Upper lobe of left lung (tissue), 6 donors: ENCODE results near the gene HOXC13. TPM values are rescaled to one million over a fixed set of nuclear protein-coding genes. Genes with fewer than 3 reads are reported as not detected.

ENCODE experiments used
- ATAC-seq, 2 donors: fragments of 200-7000 bp; cut with Tn5 transposase; one replicate each; pipeline ENCODE4 v1.9.1; 2022; ENCODE audit warnings: mild to moderate bottlenecking in 2 of 2, moderate library complexity in 2 of 2; ENCODE audit not compliant: low FRiP score in 2 of 2
- DNase-seq, 2 donors: peaks; one replicate each; pipeline ENCODE4 v3.0.0-alpha.2; 2019 to 2020
- H3K27ac ChIP-seq, 4 donors: fragments of 200-600 bp; sonication (generic); one replicate each; pipeline ENCODE4 v1.5.1; 2016 to 2019
- H3K27me3 ChIP-seq, 4 donors: fragments of 200-600 bp; sonication (generic); one replicate each; pipeline ENCODE4 v1.5.1; 2017 to 2019
- H3K36me3 ChIP-seq, 4 donors: fragments of 200-600 bp; sonication (generic); one replicate each; pipeline ENCODE4 v1.5.1; 2016 to 2019
- H3K4me1 ChIP-seq, 4 donors: fragments of 200-600 bp; sonication (generic); one replicate each; pipeline ENCODE4 v1.5.1; 2018 to 2019
- H3K4me3 ChIP-seq, 4 donors: fragments of 200-600 bp; sonication (generic); one replicate each; pipeline ENCODE4 v1.5.1; 2017 to 2019; ENCODE audit warnings: mild to moderate bottlenecking in 2 of 4, moderate library complexity in 1 of 4
- H3K9me3 ChIP-seq, 4 donors: fragments of 200-600 bp; sonication (generic); one replicate each; pipeline ENCODE4 v1.5.1; 2018 to 2019
- CTCF ChIP-seq, 6 experiments: fragments of 450-650 bp in 4 of 6; fragments of 200-600 bp in 2 of 6; sonication (generic) in 2 of 6; IDR thresholded peaks; one replicate each; pipeline ENCODE4 v1.5.1; 2016 to 2019; ENCODE audit warnings: antibody characterized with exemption in 6 of 6
- EP300 ChIP-seq, 4 donors: sonication (generic); formaldehyde crosslinking; IDR thresholded peaks; one replicate each; pipeline ENCODE4 v1.5.1; 2017; ENCODE audit warnings: antibody characterized with exemption in 4 of 4, control low read depth in 2 of 4
- POLR2A ChIP-seq, 4 donors: fragments of 450-650 bp; IDR thresholded peaks; one replicate each; pipeline ENCODE4 v1.5.1; 2016 to 2017; ENCODE audit warnings: antibody characterized with exemption in 4 of 4, mild to moderate bottlenecking in 2 of 4
- POLR2AphosphoS5 ChIP-seq, 2 donors: sonication (generic); formaldehyde crosslinking; IDR thresholded peaks; one replicate each; pipeline ENCODE4 v1.5.1; 2017; ENCODE audit warnings: antibody characterized with exemption in 2 of 2
- WGBS, 2 donors: methylation state at CpG; one replicate each; pipeline ENCODE4 v1.1.5; 2017 to 2018; 5-methylcytosine and 5-hydroxymethylcytosine counted together
- total RNA-seq, 6 donors: library from RNA; depleted of rRNA in 4 of 6; stranded (reverse); fragments of >200 nt in 4 of 6; gene quantifications; one replicate each; pipeline versions ENCODE4 v1.1.0 to v1.2.1, GENCODE V29; 2016 to 2021
- donor health status: DM: no; HTN: no; CAD: no; lungs with moderate emphysema.
- donor health status: DM: no; HTN: yes; CAD: no; lungs with severe emphysema.

Gene HOXC13
- total RNA-seq, 6 donors from 2014 or later = not detected

- ATAC-seq (no peak), DNase-seq (no peak)
- WGBS, 2 donors = 31 to 34% methylated on average over 9 of the region's 9 CpGs
- Histone ChIP-seq H3K27ac (no peak overlapping the region), H3K27me3 (peaks cover 9 to 90% (median 56%) of the 10 kb centered on the region in 4 donors), H3K9me3 (no peaks in the 10 kb centered on the region), H3K4me3 (no peak overlapping the region), H3K4me1 (peaks cover 22 to 28% (median 25%) of the 10 kb centered on the region in 4 donors), H3K36me3 (no peaks in the 10 kb centered on the region)
- TF ChIP-seq EP300 (IDR thresholded peaks at IDR 0.05) (no peak), CTCF (IDR thresholded peaks at IDR 0.05) (no peak), POLR2AphosphoS5 (IDR thresholded peaks at IDR 0.05) (no peak), POLR2A (IDR thresholded peaks at IDR 0.05) (no peak)
These were observed 33.6 kb downstream of the HOXC13 start for GRCh38 chr12:53972152-53972702.

- no peak for DNase-seq
- Histone ChIP-seq H3K4me1 (peaks cover 22 to 28% (median 25%) of the 10 kb centered on the region in 4 donors), H3K9me3 (no peaks in the 10 kb centered on the region), H3K36me3 (no peaks in the 10 kb centered on the region), H3K4me3 (peak within 1 kb of the TSS in 2 of 4 donors; percentile 16 to 25), H3K27me3 (peaks cover 9 to 90% (median 55%) of the 10 kb centered on the region in 4 donors), H3K27ac (no peak within 1 kb of the TSS)
- ATAC-seq = no peak
- TF ChIP-seq POLR2A (IDR thresholded peaks at IDR 0.05) = no peak
- TF ChIP-seq EP300 (IDR thresholded peaks at IDR 0.05) = no peak
- no peak for TF ChIP-seq POLR2AphosphoS5 (IDR thresholded peaks at IDR 0.05)
- TF ChIP-seq CTCF (IDR thresholded peaks at IDR 0.05) = no peak
- WGBS, 2 donors = 8 to 9% methylated on average over 21 of the region's 21 CpGs
These were observed 34.1 kb downstream of the HOXC13 start, which contains the start of gene HOXC11 for GRCh38 chr12:53972722-53973235. Gene HOXC11 (plus strand): TSS chr12:53973126. CDS start chr12:53973242, 116 bp downstream.

- no peak for TF ChIP-seq POLR2A (IDR thresholded peaks at IDR 0.05)
- no peak for TF ChIP-seq CTCF (IDR thresholded peaks at IDR 0.05)
- TF ChIP-seq POLR2AphosphoS5 (IDR thresholded peaks at IDR 0.05) = no peak
- TF ChIP-seq EP300 (IDR thresholded peaks at IDR 0.05) = no peak
- no peaks in the 10 kb centered on the region for H3K9me3 ChIP-seq
- H3K4me3 ChIP-seq = peak overlapping the region in 2 of 4 donors; percentile 16 to 25
- no peak overlapping the region for H3K27ac ChIP-seq
- H3K36me3 ChIP-seq = no peaks in the 10 kb centered on the region
- H3K4me1 ChIP-seq = peaks cover 22 to 28% (median 25%) of the 10 kb centered on the region in 4 donors
- WGBS, 2 donors = 8 to 10% methylated on average over 33 to 63 of the region's 71 CpGs
- DNase-seq = peak in 1 of 2 donors; percentile 80
- peaks cover 9 to 92% (median 52%) of the 10 kb centered on the region in 4 donors for H3K27me3 ChIP-seq
- peak in 1 of 2 donors; percentile 23 for ATAC-seq
These were observed 34.8 kb downstream of the HOXC13 start for GRCh38 chr12:53973236-53974042.

- Histone ChIP-seq H3K27me3 (peaks cover 9 to 94% (median 52%) of the 10 kb centered on the region in 4 donors), H3K4me3 (peak within 1 kb of the TSS in 3 of 4 donors; percentile 14 to 25 (median 16)), H3K9me3 (no peaks in the 10 kb centered on the region), H3K4me1 (peaks cover 22 to 28% (median 25%) of the 10 kb centered on the region in 4 donors), H3K27ac (no peak within 1 kb of the TSS), H3K36me3 (no peaks in the 10 kb centered on the region)
- peak in 1 of 2 donors; percentile 82 for DNase-seq
- peak in 1 of 2 donors; percentile 53 for ATAC-seq
- TF ChIP-seq CTCF (IDR thresholded peaks at IDR 0.05) (no peak), POLR2A (IDR thresholded peaks at IDR 0.05) (no peak), EP300 (IDR thresholded peaks at IDR 0.05) (no peak), POLR2AphosphoS5 (IDR thresholded peaks at IDR 0.05) (no peak)
- WGBS, 2 donors = 3 to 4% methylated on average over 28 to 63 of the region's 63 CpGs
These were observed 35.7 kb downstream of the HOXC13 start, which contains the start of gene HOTAIR for GRCh38 chr12:53974084-53975063. Gene HOTAIR (minus strand): TSS chr12:53974954.
